H1 (cell line): Measurements from ENCODE around the gene MSH2. TPM values are rescaled to one million over a fixed set of nuclear protein-coding genes. Genes with fewer than 3 reads are reported as not detected.

ENCODE experiments used
- PHF8 ChIP-seq: fragments of 200-600 bp; sonication (generic); conservative IDR thresholded peaks from 2 replicates; pipeline ENCODE4 v1.7.1; 2012; ENCODE audit warnings: low read depth, mild to moderate bottlenecking, inconsistent platforms, low read length, moderate library complexity
- polyA plus RNA-seq, 7 experiments: library from polyadenylated mRNA; depleted of rRNA in 3 of 7; stranded (reverse) in 5 of 7; unstranded in 2 of 7; fragments of >200 nt in 5 of 7; fragments of 200-250 nt in 2 of 7; gene quantifications; 1 replicate in 5 of 7; 2 replicates in 1 of 7; 4 replicates in 1 of 7; pipeline versions ENCODE4 v1.2.1 to v1.2.3, GENCODE V29; 2011 to 2013; ENCODE audit warnings: missing spikeins in 2 of 7, mixed read lengths in 2 of 7
- total RNA-seq: library from RNA; stranded (reverse); fragmentation: NEBNext Ultra II Directional; extraction: Animal tissue kit (Norgen Biotek cat#: 25700); gene quantifications from 2 replicates; pipeline ENCODE4 v1.2.1, GENCODE V29; 2021

The MSH2 gene
- total and polyA plus RNA-seq, 2 of the 8 experiments (the other 6 are each of a cell fraction or from before 2014, with no cell fraction given), result 64.1 to 228 TPM

DNA sequence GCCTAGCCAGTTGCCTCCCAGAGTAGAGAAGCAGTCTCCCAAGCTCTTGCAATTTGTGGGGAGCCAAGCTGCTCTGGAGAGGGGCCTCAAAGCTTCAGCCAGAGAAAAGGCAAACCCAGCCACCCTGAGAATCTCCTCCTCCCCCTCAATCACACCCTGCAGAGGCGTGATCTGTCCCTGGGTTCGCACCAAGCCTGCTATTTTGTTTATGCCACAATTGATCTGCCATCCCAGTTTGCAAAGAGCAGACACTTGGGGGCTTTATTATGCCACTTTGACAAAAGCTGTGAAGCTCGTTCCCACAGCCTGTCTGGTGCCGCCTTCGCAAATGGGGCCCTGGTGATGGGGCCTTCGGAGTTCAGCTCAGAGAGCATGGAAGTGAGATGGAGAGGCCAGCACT is 125.5 kb downstream of the MSH2 start (continued):
- no peak for TF ChIP-seq PHF8
